ENCODE measurements around the gene FIP1L1. TPM values are rescaled to one million over a fixed set of nuclear protein-coding genes. Genes with fewer than 3 reads are reported as not detected.

The FIP1L1 gene
- total and polyA plus RNA-seq, 10 of the 15 experiments (the other 5 are each of a cell fraction or from before 2014, with no cell fraction given), result 28.1 to 110 (median 59.4) TPM

DNA sequence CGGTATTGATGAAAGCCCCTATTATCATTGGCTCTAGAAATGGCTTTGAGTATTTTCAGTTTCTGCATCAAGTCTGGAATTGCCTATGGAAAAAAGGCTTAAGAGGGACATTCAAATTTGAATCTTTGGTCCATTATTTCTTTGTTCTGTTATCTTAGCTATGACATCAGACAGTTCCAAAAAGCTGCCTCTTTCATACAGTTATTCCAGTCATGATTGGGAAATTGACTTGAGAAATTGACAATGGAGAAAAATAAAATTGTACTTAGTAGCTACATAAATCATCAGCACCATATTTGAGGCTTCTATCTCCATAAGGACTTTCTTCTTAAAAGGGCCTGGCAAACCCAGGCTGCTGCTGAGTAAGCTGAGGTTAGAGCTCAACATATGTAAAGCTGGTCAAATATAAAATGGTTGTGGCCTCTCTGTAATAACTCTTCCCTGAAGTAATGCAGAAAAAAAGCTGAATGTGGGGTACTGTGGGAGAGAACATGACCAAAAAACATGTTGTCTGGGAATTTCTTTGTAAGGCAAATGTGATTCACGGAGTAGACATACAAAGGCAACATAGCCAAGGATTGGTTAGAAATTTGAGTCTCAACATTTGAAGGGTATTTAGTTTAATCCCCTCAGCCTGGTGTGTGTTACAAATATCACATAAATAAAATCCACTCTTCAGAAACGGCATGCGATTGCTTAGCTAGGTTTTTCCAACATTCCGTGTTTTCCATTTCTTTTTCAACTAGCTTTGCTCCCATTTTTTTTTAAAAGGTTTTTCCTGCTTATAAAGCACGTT, 112.9 kb downstream of the FIP1L1 start (continued):
- TF ChIP-seq, protein P1, sequence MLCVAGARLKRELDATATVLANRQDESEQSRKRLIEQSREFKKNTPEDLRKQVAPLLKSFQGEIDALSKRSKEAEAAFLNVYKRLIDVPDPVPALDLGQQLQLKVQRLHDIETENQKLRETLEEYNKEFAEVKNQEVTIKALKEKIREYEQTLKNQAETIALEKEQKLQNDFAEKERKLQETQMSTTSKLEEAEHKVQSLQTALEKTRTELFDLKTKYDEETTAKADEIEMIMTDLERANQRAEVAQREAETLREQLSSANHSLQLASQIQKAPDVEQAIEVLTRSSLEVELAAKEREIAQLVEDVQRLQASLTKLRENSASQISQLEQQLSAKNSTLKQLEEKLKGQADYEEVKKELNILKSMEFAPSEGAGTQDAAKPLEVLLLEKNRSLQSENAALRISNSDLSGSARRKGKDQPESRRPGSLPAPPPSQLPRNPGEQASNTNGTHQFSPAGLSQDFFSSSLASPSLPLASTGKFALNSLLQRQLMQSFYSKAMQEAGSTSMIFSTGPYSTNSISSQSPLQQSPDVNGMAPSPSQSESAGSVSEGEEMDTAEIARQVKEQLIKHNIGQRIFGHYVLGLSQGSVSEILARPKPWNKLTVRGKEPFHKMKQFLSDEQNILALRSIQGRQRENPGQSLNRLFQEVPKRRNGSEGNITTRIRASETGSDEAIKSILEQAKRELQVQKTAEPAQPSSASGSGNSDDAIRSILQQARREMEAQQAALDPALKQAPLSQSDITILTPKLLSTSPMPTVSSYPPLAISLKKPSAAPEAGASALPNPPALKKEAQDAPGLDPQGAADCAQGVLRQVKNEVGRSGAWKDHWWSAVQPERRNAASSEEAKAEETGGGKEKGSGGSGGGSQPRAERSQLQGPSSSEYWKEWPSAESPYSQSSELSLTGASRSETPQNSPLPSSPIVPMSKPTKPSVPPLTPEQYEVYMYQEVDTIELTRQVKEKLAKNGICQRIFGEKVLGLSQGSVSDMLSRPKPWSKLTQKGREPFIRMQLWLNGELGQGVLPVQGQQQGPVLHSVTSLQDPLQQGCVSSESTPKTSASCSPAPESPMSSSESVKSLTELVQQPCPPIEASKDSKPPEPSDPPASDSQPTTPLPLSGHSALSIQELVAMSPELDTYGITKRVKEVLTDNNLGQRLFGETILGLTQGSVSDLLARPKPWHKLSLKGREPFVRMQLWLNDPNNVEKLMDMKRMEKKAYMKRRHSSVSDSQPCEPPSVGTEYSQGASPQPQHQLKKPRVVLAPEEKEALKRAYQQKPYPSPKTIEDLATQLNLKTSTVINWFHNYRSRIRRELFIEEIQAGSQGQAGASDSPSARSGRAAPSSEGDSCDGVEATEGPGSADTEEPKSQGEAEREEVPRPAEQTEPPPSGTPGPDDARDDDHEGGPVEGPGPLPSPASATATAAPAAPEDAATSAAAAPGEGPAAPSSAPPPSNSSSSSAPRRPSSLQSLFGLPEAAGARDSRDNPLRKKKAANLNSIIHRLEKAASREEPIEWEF (IDR thresholded peaks at IDR 0.05; ENCODE audit: insufficient replicate concordance, low read depth, low read length), result no peak

DNA sequence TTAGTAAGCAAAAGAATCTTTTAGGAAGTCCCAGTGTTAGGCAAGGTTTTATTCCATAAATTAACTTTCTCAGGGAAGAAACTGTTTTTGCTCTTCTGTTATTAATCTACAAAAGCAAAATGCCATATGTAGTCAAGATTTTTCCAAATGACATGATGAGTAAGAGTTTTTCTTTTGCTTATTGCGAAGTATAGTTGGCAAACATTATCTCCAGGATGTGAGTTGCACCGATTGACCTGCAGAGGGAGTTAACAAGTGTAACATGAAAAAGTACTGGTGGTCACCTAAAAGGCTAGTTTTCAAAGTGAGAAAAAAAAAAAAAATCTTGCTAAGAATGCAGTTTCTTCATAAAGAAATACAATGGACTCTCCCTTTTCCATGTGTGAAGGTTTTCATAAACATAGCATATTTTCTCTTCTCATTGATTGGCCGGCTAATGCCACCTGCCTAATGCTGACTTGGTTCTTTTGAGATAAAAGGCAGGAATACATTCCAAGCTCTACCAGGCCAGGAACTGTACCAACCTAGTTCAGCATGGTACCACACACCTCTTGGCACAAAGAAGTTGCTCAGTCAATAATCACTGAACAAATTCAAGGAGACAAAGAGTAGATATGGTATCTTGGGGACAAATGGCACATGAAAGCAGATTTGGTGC, 113.7 kb downstream of the FIP1L1 start:
- Histone ChIP-seq H3K36me3 (ENCODE audit: control insufficient read depth in 2 of 2, insufficient read depth in 2 of 2, low read length in 1 of 2) (no peaks in the 10 kb centered on the region), H3K27ac (ENCODE audit: control insufficient read depth, insufficient read depth) (no peak overlapping the region), H3K27me3 (replicated peaks in 1 of 2; ENCODE audit: control insufficient read depth in 2 of 2, insufficient read depth in 2 of 2, low read length in 1 of 2) (peaks cover 0 to 3% of the 10 kb centered on the region in 2 experiments; a peak in 1 of 4 replicates), H3K4me1 (ENCODE audit: control insufficient read depth, insufficient read depth, low read length) (no peaks in the 10 kb centered on the region), H3K4me2 (ENCODE audit: control insufficient read depth, insufficient read depth) (no peak overlapping the region), H3K9ac (ENCODE audit: control insufficient read depth, insufficient read depth, low read length) (no peak overlapping the region), H3K9me3 (replicated peaks; ENCODE audit: control insufficient read depth, insufficient read depth, low read length) (no peaks in the 10 kb centered on the region; the same call in 2 of the 3 replicates), H2AFZ (ENCODE audit: control insufficient read depth, low read depth, low read length) (no peak overlapping the region), H4K20me1 (ENCODE audit: control insufficient read depth, insufficient read depth) (no peaks in the 10 kb centered on the region), H3K79me2 (ENCODE audit: control insufficient read depth, insufficient read depth, low read length) (no peaks in the 10 kb centered on the region), H3K4me3 (no peak overlapping the region)
- RAD21 ChIA-PET (ENCODE audit: unreplicated experiment), result interaction anchor here (0.7 to 4.0 kb wide), 7 partner anchors 15 to 318 kb away, joined by 3 to 20 read pairs (median 6); no protein-coding TSS in a partner anchor
- intact Hi-C loops (cut with micrococcal nuclease; ENCODE audit: unreplicated experiment), result loop anchor here (1.0 to 10.0 kb wide), 5 partner anchors 104 to 742 kb away; partner anchors contain the start of gene LNX1
- DNase-seq (ENCODE audit: low read depth, low spot score), result no peak
- SMC1A ChIA-PET (ENCODE audit: uncharacterized antibody, unreplicated experiment), result interaction anchor here (0.6 to 3.9 kb wide), 20 partner anchors 14 to 313 kb away, joined by 3 to 40 read pairs (median 4); no protein-coding TSS in a partner anchor
- no TSS peak for BruUV-seq (replicated peaks)
- peak; percentile 64 for FAIRE-seq
- POLR2A ChIA-PET, result interaction anchor here (0.6 to 1.6 kb wide), 2 partner anchors 11 to 206 kb away, joined by 3 to 5 read pairs; no protein-coding TSS in a partner anchor
- 43% methylated on average over 3 of the region's 3 CpGs for WGBS (ENCODE audit: insufficient coverage, insufficient replicate concordance, low lambda C conversion rate, missing lambda C conversion rate)
- in situ Hi-C loops (cut with MboI), result no loop called here
- peak; percentile 89 for ATAC-seq
- TF ChIP-seq TBL1XR1 (IDR thresholded peaks at IDR 0.05; ENCODE audit: low read depth, low read length), result no peak
- peak; percentile 39; the same call in 1 of the 2 replicates for TF ChIP-seq NFYB (IDR thresholded peaks at IDR 0.05; ENCODE audit: insufficient read depth, low read depth, low read length)
- peak; percentile 64 for TF ChIP-seq RAD21 (IDR thresholded peaks at IDR 0.05; ENCODE audit: insufficient read depth, low read depth, low read length)
- peak; percentile 57; the same call in 1 of the 2 replicates for TF ChIP-seq SMC3 (IDR thresholded peaks at IDR 0.05; ENCODE audit: borderline replicate concordance, low read length)
- TF ChIP-seq, protein P2, sequence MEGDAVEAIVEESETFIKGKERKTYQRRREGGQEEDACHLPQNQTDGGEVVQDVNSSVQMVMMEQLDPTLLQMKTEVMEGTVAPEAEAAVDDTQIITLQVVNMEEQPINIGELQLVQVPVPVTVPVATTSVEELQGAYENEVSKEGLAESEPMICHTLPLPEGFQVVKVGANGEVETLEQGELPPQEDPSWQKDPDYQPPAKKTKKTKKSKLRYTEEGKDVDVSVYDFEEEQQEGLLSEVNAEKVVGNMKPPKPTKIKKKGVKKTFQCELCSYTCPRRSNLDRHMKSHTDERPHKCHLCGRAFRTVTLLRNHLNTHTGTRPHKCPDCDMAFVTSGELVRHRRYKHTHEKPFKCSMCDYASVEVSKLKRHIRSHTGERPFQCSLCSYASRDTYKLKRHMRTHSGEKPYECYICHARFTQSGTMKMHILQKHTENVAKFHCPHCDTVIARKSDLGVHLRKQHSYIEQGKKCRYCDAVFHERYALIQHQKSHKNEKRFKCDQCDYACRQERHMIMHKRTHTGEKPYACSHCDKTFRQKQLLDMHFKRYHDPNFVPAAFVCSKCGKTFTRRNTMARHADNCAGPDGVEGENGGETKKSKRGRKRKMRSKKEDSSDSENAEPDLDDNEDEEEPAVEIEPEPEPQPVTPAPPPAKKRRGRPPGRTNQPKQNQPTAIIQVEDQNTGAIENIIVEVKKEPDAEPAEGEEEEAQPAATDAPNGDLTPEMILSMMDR (IDR thresholded peaks at IDR 0.05 in 2 of 3, conservative IDR thresholded peaks at IDR 0.05 in 1 of 3; ENCODE audit: control insufficient read depth in 2 of 3, extremely low read depth in 1 of 3, insufficient read depth in 1 of 3, low read depth in 3 of 3, low read length in 3 of 3), result peak; percentile 53 to 67 (median 62)
- TF ChIP-seq ZNF384 (IDR thresholded peaks at IDR 0.05; ENCODE audit: borderline replicate concordance, low read depth, low read length), result peak; percentile 83
- TF ChIP-seq SREBF1 (IDR thresholded peaks at IDR 0.05; ENCODE audit: low read length), result no peak
- CTCF ChIA-PET, result interaction anchor here (0.6 to 5.2 kb wide), 25 partner anchors 9 to 318 kb away, joined by 3 to 51 read pairs (median 4); no protein-coding TSS in a partner anchor

All from GM12878 (cell line).